Liver (tissue), 9 donors: ENCODE measurements around the gene TMEM97. TPM values are rescaled to one million over a fixed set of nuclear protein-coding genes. Genes with fewer than 3 reads are reported as not detected.

Experiments
- DNase-seq: peaks from one replicate; pipeline ENCODE4 v3.0.0-alpha.2; 2017; ENCODE audit warnings: low spot score
- H3K27ac ChIP-seq, 2 donors: one replicate each; pipeline ENCODE4 v1.7.0; 2013; ENCODE audit warnings: inconsistent platforms in 2 of 2, low read length in 2 of 2, control low read depth in 1 of 2, low read depth in 1 of 2, mild to moderate bottlenecking in 1 of 2
- H3K27me3 ChIP-seq, 4 donors: one replicate each; pipeline versions ENCODE4 v1.6.1 to v1.7.0; 2013; ENCODE audit warnings: low read length in 3 of 4, inconsistent platforms in 1 of 4, mild to moderate bottlenecking in 1 of 4, moderate library complexity in 1 of 4; ENCODE audit not compliant: control insufficient read depth in 4 of 4, insufficient read depth in 4 of 4
- H3K36me3 ChIP-seq, 4 donors: one replicate each; pipeline versions ENCODE4 v1.6.1 to v1.7.0; 2013; ENCODE audit warnings: low read length in 3 of 4, mild to moderate bottlenecking in 3 of 4, low read depth in 1 of 4, moderate library complexity in 1 of 4; ENCODE audit not compliant: control insufficient read depth in 4 of 4, insufficient read depth in 3 of 4
- H3K4me1 ChIP-seq, 4 donors: one replicate each; pipeline versions ENCODE4 v1.6.1 to v1.7.0; 2013; ENCODE audit warnings: low read length in 3 of 4, mild to moderate bottlenecking in 3 of 4, moderate library complexity in 1 of 4; ENCODE audit not compliant: control insufficient read depth in 4 of 4, insufficient read depth in 4 of 4
- H3K4me3 ChIP-seq, 3 donors: one replicate each; pipeline versions ENCODE4 v1.6.1 to v1.7.0; 2013; ENCODE audit warnings: low read length in 3 of 3, control low read depth in 1 of 3, low read depth in 1 of 3, mild to moderate bottlenecking in 1 of 3
- H3K9ac ChIP-seq, 2 donors: one replicate each; pipeline ENCODE4 v1.7.0; 2013; ENCODE audit warnings: low read length in 2 of 2, mild to moderate bottlenecking in 2 of 2, moderate library complexity in 2 of 2, control low read depth in 1 of 2, low read depth in 1 of 2
- H3K9me3 ChIP-seq, 4 donors: one replicate each; pipeline versions ENCODE4 v1.6.1 to v1.7.0; 2013; ENCODE audit warnings: low read length in 3 of 4; ENCODE audit not compliant: control insufficient read depth in 4 of 4
- EGR1 ChIP-seq, 2 donors: IDR thresholded peaks; 2 replicates each; pipeline ENCODE4 v1.6.1; 2016 to 2018; ENCODE audit warnings: antibody characterized with exemption in 2 of 2, low read depth in 2 of 2
- FOXA1 ChIP-seq: IDR thresholded peaks from 2 replicates; pipeline ENCODE4 v1.6.1; 2016; ENCODE audit warnings: antibody characterized with exemption
- FOXA2 ChIP-seq: IDR thresholded peaks from 2 replicates; pipeline ENCODE4 v1.6.1; 2016; ENCODE audit warnings: antibody characterized with exemption
- GABPA ChIP-seq, 2 donors: IDR thresholded peaks in 1 of 2; conservative IDR thresholded peaks in 1 of 2; 2 replicates each; pipeline ENCODE4 v1.6.1; 2016; ENCODE audit warnings: antibody characterized with exemption in 2 of 2, mild to moderate bottlenecking in 1 of 2, moderate library complexity in 1 of 2
- HNF4A ChIP-seq, 2 donors: conservative IDR thresholded peaks; 2 replicates each; pipeline ENCODE4 v1.6.1; 2016; ENCODE audit warnings: antibody characterized with exemption in 2 of 2, mild to moderate bottlenecking in 2 of 2
- HNF4G ChIP-seq: IDR thresholded peaks from 2 replicates; pipeline ENCODE4 v1.6.1; 2016; ENCODE audit warnings: antibody characterized with exemption
- JUND ChIP-seq, 2 donors: IDR thresholded peaks; 2 replicates each; pipeline ENCODE4 v1.6.1; 2016; ENCODE audit warnings: antibody characterized with exemption in 2 of 2
- NR2F2 ChIP-seq: IDR thresholded peaks from 2 replicates; pipeline ENCODE4 v1.6.1; 2016; ENCODE audit warnings: antibody characterized with exemption
- RAD21 ChIP-seq, 2 donors: IDR thresholded peaks; 2 replicates each; pipeline ENCODE4 v1.6.1; 2016; ENCODE audit warnings: antibody characterized with exemption in 2 of 2, mild to moderate bottlenecking in 2 of 2
- RXRA ChIP-seq, 2 donors: IDR thresholded peaks; 2 replicates each; pipeline ENCODE4 v1.6.1; 2017 to 2018; ENCODE audit warnings: antibody characterized with exemption in 2 of 2, mild to moderate bottlenecking in 1 of 2
- SP1 ChIP-seq: IDR thresholded peaks from 2 replicates; pipeline ENCODE4 v1.6.1; 2018; ENCODE audit warnings: antibody characterized with exemption, mild to moderate bottlenecking
- TAF1 ChIP-seq: conservative IDR thresholded peaks from 2 replicates; pipeline ENCODE4 v1.6.1; 2016; ENCODE audit warnings: antibody characterized with exemption, mild to moderate bottlenecking
- YY1 ChIP-seq: IDR thresholded peaks from 2 replicates; pipeline ENCODE4 v1.6.1; 2016; ENCODE audit warnings: antibody characterized with exemption, mild to moderate bottlenecking
- WGBS: extraction: QIAGEN DNeasy Blood & Tissue Kit; methylation state at CpG from one replicate; pipeline ENCODE4 v1.1.7; 2013; 5-methylcytosine and 5-hydroxymethylcytosine counted together
- polyA plus RNA-seq, 2 donors: library from polyadenylated mRNA; stranded (reverse) in 1 of 2; unstranded in 1 of 2; fragments of 200-250 nt in 1 of 2; fragments of >200 nt in 1 of 2; fragmentation: Nextera tagmentation in 1 of 2; extraction: Ambion mirVana in 1 of 2; gene quantifications; one replicate each; pipeline versions ENCODE4 v1.2.1 to v1.2.3, GENCODE V29; 2013 to 2015
- total RNA-seq, 2 donors: library from RNA; depleted of rRNA; stranded (reverse); fragments of >200 nt; gene quantifications; one replicate each; pipeline ENCODE4 v1.2.3, GENCODE V29; 2014
- TF ChIP-seq, protein P1 (sequence below): IDR thresholded peaks from 2 replicates; pipeline ENCODE4 v1.6.1; 2016; ENCODE audit warnings: antibody characterized with exemption
- TF ChIP-seq, protein P2 (sequence below): IDR thresholded peaks from 2 replicates; pipeline ENCODE4 v1.6.1; 2016; ENCODE audit warnings: antibody characterized with exemption
- TF ChIP-seq, protein P3 (sequence below): IDR thresholded peaks from 2 replicates; pipeline ENCODE4 v1.6.1; 2016; ENCODE audit warnings: antibody characterized with exemption, mild to moderate bottlenecking
- TF ChIP-seq, protein P4 (sequence below): IDR thresholded peaks from 2 replicates; pipeline ENCODE4 v1.6.1; 2016; ENCODE audit warnings: antibody characterized with exemption
- TF ChIP-seq, protein P5 (sequence below): fragments of 150-350 bp; IDR thresholded peaks from 2 replicates; pipeline ENCODE4 v1.5.1; 2017; ENCODE audit warnings: improper control_type of control experiment, low read depth, low read length; ENCODE audit not compliant: missing input control
- donor health status: healthy.
- donor health status: healthy.
- donor health status: healthy.
- donor health status: healthy.
- donor health status: healthy.

TMEM97 gene
- total and polyA plus RNA-seq, 4 donors = 29.5 to 90.2 (median 63.5) TPM

DNA sequence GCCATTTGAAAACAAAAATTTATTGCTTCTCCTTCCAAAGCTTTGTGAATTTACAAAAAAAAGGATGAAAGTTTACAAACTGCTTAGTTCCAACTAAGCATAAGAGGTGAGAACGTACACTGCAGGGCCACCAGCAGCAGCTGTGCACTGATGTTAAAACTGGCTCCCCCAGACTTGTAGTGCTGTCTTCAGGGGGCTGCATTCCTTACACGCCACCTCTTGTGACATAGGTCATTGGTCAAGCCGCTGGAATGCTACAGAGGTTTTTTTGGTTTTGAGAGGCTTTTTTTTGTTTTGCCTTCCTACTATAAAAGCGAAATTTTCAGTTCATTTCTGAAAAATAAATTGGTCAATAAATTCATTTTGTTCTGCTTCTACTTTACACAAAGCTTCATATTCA, 9.3 kb downstream of the TMEM97 start (continued):
- TF ChIP-seq, protein P1, sequence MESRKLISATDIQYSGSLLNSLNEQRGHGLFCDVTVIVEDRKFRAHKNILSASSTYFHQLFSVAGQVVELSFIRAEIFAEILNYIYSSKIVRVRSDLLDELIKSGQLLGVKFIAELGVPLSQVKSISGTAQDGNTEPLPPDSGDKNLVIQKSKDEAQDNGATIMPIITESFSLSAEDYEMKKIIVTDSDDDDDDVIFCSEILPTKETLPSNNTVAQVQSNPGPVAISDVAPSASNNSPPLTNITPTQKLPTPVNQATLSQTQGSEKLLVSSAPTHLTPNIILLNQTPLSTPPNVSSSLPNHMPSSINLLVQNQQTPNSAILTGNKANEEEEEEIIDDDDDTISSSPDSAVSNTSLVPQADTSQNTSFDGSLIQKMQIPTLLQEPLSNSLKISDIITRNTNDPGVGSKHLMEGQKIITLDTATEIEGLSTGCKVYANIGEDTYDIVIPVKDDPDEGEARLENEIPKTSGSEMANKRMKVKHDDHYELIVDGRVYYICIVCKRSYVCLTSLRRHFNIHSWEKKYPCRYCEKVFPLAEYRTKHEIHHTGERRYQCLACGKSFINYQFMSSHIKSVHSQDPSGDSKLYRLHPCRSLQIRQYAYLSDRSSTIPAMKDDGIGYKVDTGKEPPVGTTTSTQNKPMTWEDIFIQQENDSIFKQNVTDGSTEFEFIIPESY = no peak
- no peak for TF ChIP-seq GABPA (IDR thresholded peaks at IDR 0.05 in 1 of 2, conservative IDR thresholded peaks at IDR 0.05 in 1 of 2)
- TF ChIP-seq RAD21 (IDR thresholded peaks at IDR 0.05) = no peak
- no peak for TF ChIP-seq NR2F2
- no peak for TF ChIP-seq FOXA2
- no peak for TF ChIP-seq TAF1
- no peak for TF ChIP-seq SP1
- TF ChIP-seq RXRA (IDR thresholded peaks at IDR 0.05) = no peak
- TF ChIP-seq JUND (IDR thresholded peaks at IDR 0.05) = no peak
- TF ChIP-seq EGR1 (IDR thresholded peaks at IDR 0.05; ENCODE audit: low read depth in 2 of 2) = no peak

DNA sequence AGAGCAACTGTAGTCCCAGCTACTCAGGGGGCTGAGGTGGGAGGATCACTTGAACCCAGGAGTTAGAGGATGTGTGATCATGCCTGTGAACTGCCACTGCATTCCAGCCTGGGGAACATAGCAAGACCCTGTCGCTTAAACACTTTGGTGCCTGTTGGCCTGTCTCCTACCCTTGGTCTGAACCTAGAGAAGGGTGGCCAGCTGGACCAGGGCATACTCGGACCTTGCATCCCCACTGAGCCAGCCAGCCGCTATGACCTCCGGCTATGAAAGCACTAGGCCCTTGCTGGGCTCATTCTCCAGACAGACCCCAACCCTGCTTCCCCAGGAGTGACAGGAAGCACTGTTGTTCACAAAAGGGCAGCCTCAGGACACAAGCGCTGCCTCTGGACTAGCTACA, 11.7 kb downstream of the TMEM97 start:
- 94% methylated on average over 5 of the region's 5 CpGs for WGBS
- Histone ChIP-seq H3K4me1 (peaks cover 0 to 19% (median 13%) of the 10 kb centered on the region in 4 donors), H3K27me3 (no peaks in the 10 kb centered on the region), H3K9me3 (no peaks in the 10 kb centered on the region), H3K36me3 (peaks cover 0 to 35% (median 13%) of the 10 kb centered on the region in 4 donors), H3K9ac (no peak overlapping the region), H3K27ac (no peak overlapping the region), H3K4me3 (no peak overlapping the region)
- no peak for TF ChIP-seq YY1
- no peak for TF ChIP-seq EGR1 (IDR thresholded peaks at IDR 0.05; ENCODE audit: low read depth in 2 of 2)
- TF ChIP-seq JUND (IDR thresholded peaks at IDR 0.05) = no peak
- TF ChIP-seq RAD21 (IDR thresholded peaks at IDR 0.05) = no peak
- no peak for TF ChIP-seq FOXA1
- TF ChIP-seq NR2F2 = no peak
- TF ChIP-seq TAF1 = no peak
- TF ChIP-seq, protein P2, sequence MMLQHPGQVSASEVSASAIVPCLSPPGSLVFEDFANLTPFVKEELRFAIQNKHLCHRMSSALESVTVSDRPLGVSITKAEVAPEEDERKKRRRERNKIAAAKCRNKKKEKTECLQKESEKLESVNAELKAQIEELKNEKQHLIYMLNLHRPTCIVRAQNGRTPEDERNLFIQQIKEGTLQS = no peak
- TF ChIP-seq, protein P1 = no peak
- TF ChIP-seq HNF4A (conservative IDR thresholded peaks at IDR 0.05) = no peak
- TF ChIP-seq SP1 = no peak
- TF ChIP-seq HNF4G = no peak
- no peak for TF ChIP-seq GABPA (IDR thresholded peaks at IDR 0.05 in 1 of 2, conservative IDR thresholded peaks at IDR 0.05 in 1 of 2)
- TF ChIP-seq, protein P3, sequence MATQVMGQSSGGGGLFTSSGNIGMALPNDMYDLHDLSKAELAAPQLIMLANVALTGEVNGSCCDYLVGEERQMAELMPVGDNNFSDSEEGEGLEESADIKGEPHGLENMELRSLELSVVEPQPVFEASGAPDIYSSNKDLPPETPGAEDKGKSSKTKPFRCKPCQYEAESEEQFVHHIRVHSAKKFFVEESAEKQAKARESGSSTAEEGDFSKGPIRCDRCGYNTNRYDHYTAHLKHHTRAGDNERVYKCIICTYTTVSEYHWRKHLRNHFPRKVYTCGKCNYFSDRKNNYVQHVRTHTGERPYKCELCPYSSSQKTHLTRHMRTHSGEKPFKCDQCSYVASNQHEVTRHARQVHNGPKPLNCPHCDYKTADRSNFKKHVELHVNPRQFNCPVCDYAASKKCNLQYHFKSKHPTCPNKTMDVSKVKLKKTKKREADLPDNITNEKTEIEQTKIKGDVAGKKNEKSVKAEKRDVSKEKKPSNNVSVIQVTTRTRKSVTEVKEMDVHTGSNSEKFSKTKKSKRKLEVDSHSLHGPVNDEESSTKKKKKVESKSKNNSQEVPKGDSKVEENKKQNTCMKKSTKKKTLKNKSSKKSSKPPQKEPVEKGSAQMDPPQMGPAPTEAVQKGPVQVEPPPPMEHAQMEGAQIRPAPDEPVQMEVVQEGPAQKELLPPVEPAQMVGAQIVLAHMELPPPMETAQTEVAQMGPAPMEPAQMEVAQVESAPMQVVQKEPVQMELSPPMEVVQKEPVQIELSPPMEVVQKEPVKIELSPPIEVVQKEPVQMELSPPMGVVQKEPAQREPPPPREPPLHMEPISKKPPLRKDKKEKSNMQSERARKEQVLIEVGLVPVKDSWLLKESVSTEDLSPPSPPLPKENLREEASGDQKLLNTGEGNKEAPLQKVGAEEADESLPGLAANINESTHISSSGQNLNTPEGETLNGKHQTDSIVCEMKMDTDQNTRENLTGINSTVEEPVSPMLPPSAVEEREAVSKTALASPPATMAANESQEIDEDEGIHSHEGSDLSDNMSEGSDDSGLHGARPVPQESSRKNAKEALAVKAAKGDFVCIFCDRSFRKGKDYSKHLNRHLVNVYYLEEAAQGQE = no peak
- no peak for TF ChIP-seq FOXA2
- TF ChIP-seq, protein P4, sequence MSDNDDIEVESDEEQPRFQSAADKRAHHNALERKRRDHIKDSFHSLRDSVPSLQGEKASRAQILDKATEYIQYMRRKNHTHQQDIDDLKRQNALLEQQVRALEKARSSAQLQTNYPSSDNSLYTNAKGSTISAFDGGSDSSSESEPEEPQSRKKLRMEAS = no peak
- TF ChIP-seq, protein P5, sequence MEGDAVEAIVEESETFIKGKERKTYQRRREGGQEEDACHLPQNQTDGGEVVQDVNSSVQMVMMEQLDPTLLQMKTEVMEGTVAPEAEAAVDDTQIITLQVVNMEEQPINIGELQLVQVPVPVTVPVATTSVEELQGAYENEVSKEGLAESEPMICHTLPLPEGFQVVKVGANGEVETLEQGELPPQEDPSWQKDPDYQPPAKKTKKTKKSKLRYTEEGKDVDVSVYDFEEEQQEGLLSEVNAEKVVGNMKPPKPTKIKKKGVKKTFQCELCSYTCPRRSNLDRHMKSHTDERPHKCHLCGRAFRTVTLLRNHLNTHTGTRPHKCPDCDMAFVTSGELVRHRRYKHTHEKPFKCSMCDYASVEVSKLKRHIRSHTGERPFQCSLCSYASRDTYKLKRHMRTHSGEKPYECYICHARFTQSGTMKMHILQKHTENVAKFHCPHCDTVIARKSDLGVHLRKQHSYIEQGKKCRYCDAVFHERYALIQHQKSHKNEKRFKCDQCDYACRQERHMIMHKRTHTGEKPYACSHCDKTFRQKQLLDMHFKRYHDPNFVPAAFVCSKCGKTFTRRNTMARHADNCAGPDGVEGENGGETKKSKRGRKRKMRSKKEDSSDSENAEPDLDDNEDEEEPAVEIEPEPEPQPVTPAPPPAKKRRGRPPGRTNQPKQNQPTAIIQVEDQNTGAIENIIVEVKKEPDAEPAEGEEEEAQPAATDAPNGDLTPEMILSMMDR = no peak
- no peak for DNase-seq
